Thyroid gland (tissue), 4 donors: ENCODE measurements around the gene TEX35. TPM values are rescaled to one million over a fixed set of nuclear protein-coding genes. Genes with fewer than 3 reads are reported as not detected.

ENCODE experiments used
- DNase-seq, 2 donors: peaks; one replicate each; pipeline ENCODE4 v3.0.0-alpha.2; 2019
- H3K27ac ChIP-seq, 3 donors: fragments of 200-600 bp; sonication (generic); 1 replicate in 2 of 3; 2 replicates in 1 of 3; pipeline ENCODE4 v1.5.1; 2016 to 2019; ENCODE audit warnings: mild to moderate bottlenecking in 1 of 3, moderate library complexity in 1 of 3
- H3K27me3 ChIP-seq: fragments of 200-600 bp; sonication (generic); one replicate; pipeline ENCODE4 v1.5.1; 2019
- H3K36me3 ChIP-seq, 2 donors: fragments of 200-600 bp; sonication (generic); one replicate each; pipeline ENCODE4 v1.5.1; 2016 to 2019
- H3K4me1 ChIP-seq, 2 donors: fragments of 200-600 bp; sonication (generic); one replicate each; pipeline ENCODE4 v1.5.1; 2017 to 2019
- H3K4me3 ChIP-seq, 3 donors: fragments of 200-600 bp; sonication (generic); replicated peaks in 1 of 3; 1 replicate in 2 of 3; 2 replicates in 1 of 3; pipeline ENCODE4 v1.5.1; 2016; ENCODE audit warnings: mild to moderate bottlenecking in 1 of 3
- H3K9me3 ChIP-seq: fragments of 200-600 bp; sonication (generic); one replicate; pipeline ENCODE4 v1.5.1; 2017
- POLR2A ChIP-seq, 2 donors: fragments of 450-650 bp; IDR thresholded peaks; one replicate each; pipeline ENCODE4 v1.6.1; 2017; ENCODE audit warnings: antibody characterized with exemption in 2 of 2, mild to moderate bottlenecking in 2 of 2, moderate library complexity in 1 of 2
- WGBS, 2 donors: methylation state at CpG; one replicate each; pipeline ENCODE4 v1.1.5; 2017; 5-methylcytosine and 5-hydroxymethylcytosine counted together
- intact Hi-C: fragments of 100-400 bp; cut with DNase I; formaldehyde crosslinking; loops from one replicate; pipeline ENCODE4 v1.15.1; 2023
- total RNA-seq, 4 donors: library from RNA; depleted of rRNA; stranded (reverse); fragments of >200 nt; gene quantifications; one replicate each; pipeline ENCODE4 v1.2.3, GENCODE V29; 2016
- TF ChIP-seq, protein P1 (sequence below), 6 experiments: fragments of 200-600 bp in 3 of 6; fragments of 450-650 bp in 3 of 6; sonication (generic) in 3 of 6; IDR thresholded peaks; one replicate each; pipeline ENCODE4 v1.5.1; 2016 to 2019; ENCODE audit warnings: antibody characterized with exemption in 6 of 6, mild to moderate bottlenecking in 2 of 6, inconsistent platforms in 1 of 6, moderate library complexity in 1 of 6

The TEX35 gene
- total RNA-seq, 4 donors from 2014 or later, result not detected

DNA sequence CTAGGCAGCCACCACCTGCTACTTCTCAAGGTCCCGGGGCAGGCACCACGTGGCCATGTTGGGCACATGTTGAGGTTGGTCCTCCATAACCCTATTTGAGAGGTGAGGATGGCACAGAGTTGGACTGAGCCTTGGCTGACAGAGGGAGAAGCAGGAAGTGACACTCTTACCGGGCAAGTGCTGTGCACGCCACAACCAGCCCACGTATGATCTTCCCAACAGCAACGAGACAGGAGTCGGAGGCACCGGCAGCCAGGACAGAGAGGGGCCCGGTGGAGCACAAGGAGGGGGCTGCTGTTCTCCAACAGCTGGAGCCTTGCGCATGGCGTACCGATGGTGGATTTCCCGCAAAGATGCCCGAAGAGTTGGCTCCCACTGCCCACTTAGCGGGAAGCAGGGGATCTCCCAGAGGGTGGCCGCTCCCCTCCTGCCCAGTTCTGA is 19.6 kb upstream of the TEX35 start:
- H3K36me3 ChIP-seq, result no peaks in the 10 kb centered on the region
- intact Hi-C loops, result no loop called here
- DNase-seq, result no peak
- H3K9me3 ChIP-seq, result no peaks in the 10 kb centered on the region
- no peak overlapping the region for H3K4me3 ChIP-seq
- no peaks in the 10 kb centered on the region for H3K27me3 ChIP-seq
- 96 to 98% methylated on average over 16 of the region's 16 CpGs for WGBS, 2 donors
- H3K27ac ChIP-seq, result no peak overlapping the region
- no peaks in the 10 kb centered on the region for H3K4me1 ChIP-seq
- TF ChIP-seq POLR2A (IDR thresholded peaks at IDR 0.05), result no peak
- TF ChIP-seq, protein P1, sequence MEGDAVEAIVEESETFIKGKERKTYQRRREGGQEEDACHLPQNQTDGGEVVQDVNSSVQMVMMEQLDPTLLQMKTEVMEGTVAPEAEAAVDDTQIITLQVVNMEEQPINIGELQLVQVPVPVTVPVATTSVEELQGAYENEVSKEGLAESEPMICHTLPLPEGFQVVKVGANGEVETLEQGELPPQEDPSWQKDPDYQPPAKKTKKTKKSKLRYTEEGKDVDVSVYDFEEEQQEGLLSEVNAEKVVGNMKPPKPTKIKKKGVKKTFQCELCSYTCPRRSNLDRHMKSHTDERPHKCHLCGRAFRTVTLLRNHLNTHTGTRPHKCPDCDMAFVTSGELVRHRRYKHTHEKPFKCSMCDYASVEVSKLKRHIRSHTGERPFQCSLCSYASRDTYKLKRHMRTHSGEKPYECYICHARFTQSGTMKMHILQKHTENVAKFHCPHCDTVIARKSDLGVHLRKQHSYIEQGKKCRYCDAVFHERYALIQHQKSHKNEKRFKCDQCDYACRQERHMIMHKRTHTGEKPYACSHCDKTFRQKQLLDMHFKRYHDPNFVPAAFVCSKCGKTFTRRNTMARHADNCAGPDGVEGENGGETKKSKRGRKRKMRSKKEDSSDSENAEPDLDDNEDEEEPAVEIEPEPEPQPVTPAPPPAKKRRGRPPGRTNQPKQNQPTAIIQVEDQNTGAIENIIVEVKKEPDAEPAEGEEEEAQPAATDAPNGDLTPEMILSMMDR (IDR thresholded peaks at IDR 0.05), result no peak

DNA sequence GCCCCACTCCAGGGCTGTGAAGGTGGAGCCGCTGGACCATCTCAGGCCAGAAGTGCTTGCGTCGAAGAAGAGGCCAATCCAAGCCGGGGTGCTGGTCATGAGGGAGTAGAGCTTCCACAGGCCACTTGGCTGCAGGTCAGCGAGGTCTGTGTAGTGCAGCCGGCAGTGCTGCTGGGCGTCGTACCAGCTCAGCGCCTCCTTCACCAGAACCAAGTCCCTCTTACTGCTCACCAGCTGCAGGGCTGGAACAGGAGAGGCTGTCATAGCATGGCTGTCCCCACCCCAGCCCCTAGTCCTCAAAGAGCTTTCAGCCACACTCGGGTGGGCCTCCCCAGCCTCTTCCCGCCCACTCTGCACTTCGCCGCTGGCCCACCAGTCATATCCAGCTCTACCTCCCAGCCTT is 18.3 kb upstream of the TEX35 start:
- H3K4me3 ChIP-seq, result no peak overlapping the region
- H3K4me1 ChIP-seq, result no peaks in the 10 kb centered on the region
- no peaks in the 10 kb centered on the region for H3K9me3 ChIP-seq
- H3K27ac ChIP-seq, result no peak overlapping the region
- DNase-seq, result peak; percentile 33 to 34
- H3K36me3 ChIP-seq, result no peaks in the 10 kb centered on the region
- WGBS, 2 donors, result 43 to 72% methylated on average over 13 of the region's 13 CpGs
- intact Hi-C loops, result no loop called here
- TF ChIP-seq POLR2A (IDR thresholded peaks at IDR 0.05), result no peak
- TF ChIP-seq, protein P1 (IDR thresholded peaks at IDR 0.05), result no peak
- H3K27me3 ChIP-seq, result no peaks in the 10 kb centered on the region

DNA sequence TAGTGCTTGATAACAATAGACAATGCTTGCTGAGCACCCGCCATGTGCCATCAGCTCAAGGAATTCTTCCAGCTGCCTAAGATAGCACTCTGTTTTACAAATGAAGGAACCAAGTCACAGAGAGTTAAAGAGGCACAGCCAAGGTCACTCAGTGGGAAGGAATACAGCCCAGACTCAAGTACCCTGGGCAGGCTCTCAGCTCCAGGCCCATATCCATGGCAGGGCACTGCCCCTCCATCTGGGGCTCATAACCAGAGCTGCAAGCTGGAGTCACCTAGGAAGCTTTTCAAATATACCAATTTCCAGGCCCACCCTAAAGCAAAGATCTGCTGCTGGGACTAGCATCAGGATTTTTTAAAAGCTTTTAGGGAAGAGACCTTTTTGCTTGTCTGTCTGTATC is 17.8 kb upstream of the TEX35 start:
- TF ChIP-seq POLR2A (IDR thresholded peaks at IDR 0.05), result no peak
- TF ChIP-seq, protein P1 (IDR thresholded peaks at IDR 0.05), result no peak
- 100% methylated on average over 1 of the region's 1 CpG for WGBS, 2 donors
- no peak overlapping the region for H3K4me3 ChIP-seq

DNA sequence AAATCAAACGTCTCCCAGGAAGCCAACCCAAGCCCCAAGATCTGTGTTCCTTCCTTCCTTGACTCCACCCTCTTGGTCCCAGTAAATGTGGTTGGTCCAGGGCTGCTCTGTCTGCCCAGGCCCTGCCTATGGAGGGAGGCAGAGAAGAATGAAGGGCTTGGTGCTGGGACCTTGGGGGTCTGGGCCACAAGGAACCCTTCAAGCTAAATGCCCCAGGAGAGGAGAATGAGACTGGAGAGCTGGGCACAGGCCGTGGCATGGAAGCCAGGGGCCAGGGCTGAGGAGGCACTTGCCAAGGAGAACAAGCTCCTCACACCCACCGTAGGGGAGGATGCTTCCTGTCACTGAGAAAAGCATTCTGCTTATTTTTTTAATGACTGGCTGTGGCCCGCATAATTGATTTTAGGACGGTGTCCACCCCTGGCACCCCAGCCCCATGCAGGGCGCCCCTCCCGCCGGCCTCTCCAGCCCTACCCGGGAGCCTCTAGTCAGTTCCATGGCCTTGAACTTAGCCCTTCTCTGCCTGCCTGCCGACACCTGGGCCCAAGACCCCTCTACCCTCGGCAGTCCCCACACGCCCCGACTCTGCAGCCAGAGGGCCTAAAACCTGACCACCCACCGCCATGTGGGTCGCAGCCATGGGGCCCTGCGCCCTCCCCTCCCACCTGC is 17.0 kb upstream of the TEX35 start:
- H3K27me3 ChIP-seq, result no peaks in the 10 kb centered on the region
- WGBS, 2 donors, result 84 to 92% methylated on average over 16 of the region's 16 CpGs
- intact Hi-C loops, result no loop called here

More for the DNA sequence above, 17.8 kb upstream of the TEX35 start:
- Histone ChIP-seq H3K4me1 (no peaks in the 10 kb centered on the region), H3K36me3 (no peaks in the 10 kb centered on the region), H3K27ac (no peak overlapping the region), H3K27me3 (no peaks in the 10 kb centered on the region), H3K9me3 (no peaks in the 10 kb centered on the region)
- no peak for DNase-seq
- intact Hi-C loops, result no loop called here

More for the DNA sequence above, 17.0 kb upstream of the TEX35 start:
- no peak overlapping the region for H3K4me3 ChIP-seq
- no peak overlapping the region for H3K27ac ChIP-seq
- H3K9me3 ChIP-seq, result no peaks in the 10 kb centered on the region
- TF ChIP-seq POLR2A (IDR thresholded peaks at IDR 0.05), result no peak
- TF ChIP-seq, protein P1 (IDR thresholded peaks at IDR 0.05), result no peak
- H3K36me3 ChIP-seq, result no peaks in the 10 kb centered on the region
- no peak for DNase-seq
- no peaks in the 10 kb centered on the region for H3K4me1 ChIP-seq
